AG04450 (cell line): Measurements from ENCODE around the gene DDX10. TPM values are rescaled to one million over a fixed set of nuclear protein-coding genes. Genes with fewer than 3 reads are reported as not detected.

Source experiments
- CTCF ChIA-PET: fragments of 300-600, 350-600 bp; formaldehyde crosslinking; extraction: SDS; loops from one replicate; lab custom pipeline; 2022; ENCODE audit warnings: antibody characterized with exemption, inconsistent platforms; lab: Charles Lee
- POLR2A ChIA-PET: fragments of 350-600 bp; formaldehyde crosslinking; extraction: SDS; loops from one replicate; lab custom pipeline; 2021; ENCODE audit warnings: antibody characterized with exemption, inconsistent platforms; lab: Yijun Ruan, JAX
- DNase-seq: peaks from one replicate; pipeline ENCODE4 v3.0.0-alpha.2; 2011; ENCODE audit warnings: low read depth, low spot score
- H3K27ac ChIP-seq: one replicate; pipeline ENCODE4 v1.5.1; 2012; ENCODE audit warnings: low read depth, low read length, control low read depth
- H3K27me3 ChIP-seq: one replicate; pipeline ENCODE4 v1.6.0; 2012; ENCODE audit warnings: low read length; ENCODE audit not compliant: control insufficient read depth, insufficient read depth
- H3K4me3 ChIP-seq: 2 replicates; pipeline ENCODE4 v1.5.1; 2011; ENCODE audit warnings: mild to moderate bottlenecking, low read depth, low read length, control low read depth
- H3K9me3 ChIP-seq: 2 replicates; pipeline ENCODE4 v1.5.1; 2012; ENCODE audit warnings: low read length; ENCODE audit not compliant: control insufficient read depth, insufficient read depth
- polyA plus RNA-seq: library from polyadenylated mRNA; depleted of rRNA; stranded (reverse); fragments of >200 nt; gene quantifications from 2 replicates; pipeline ENCODE4 v1.2.3, GENCODE V29; 2011
- TF ChIP-seq, protein P1 (sequence below): IDR thresholded peaks from 2 replicates; pipeline ENCODE4 v1.5.1; 2011; ENCODE audit warnings: low read depth, low read length, control low read depth, inconsistent platforms

DDX10 gene
- polyA plus RNA-seq, 1 experiment, result 27.1 TPM

- CTCF ChIA-PET, result interaction anchor here (0.6 to 2.5 kb wide), 84 partner anchors 9 to 1433 kb away, joined by 3 to 34 read pairs (median 3); partner anchors contain the start of gene DDX10
Observed at GRCh38 chr11:108697872-108698473, 33.1 kb downstream of the DDX10 start.

DNA sequence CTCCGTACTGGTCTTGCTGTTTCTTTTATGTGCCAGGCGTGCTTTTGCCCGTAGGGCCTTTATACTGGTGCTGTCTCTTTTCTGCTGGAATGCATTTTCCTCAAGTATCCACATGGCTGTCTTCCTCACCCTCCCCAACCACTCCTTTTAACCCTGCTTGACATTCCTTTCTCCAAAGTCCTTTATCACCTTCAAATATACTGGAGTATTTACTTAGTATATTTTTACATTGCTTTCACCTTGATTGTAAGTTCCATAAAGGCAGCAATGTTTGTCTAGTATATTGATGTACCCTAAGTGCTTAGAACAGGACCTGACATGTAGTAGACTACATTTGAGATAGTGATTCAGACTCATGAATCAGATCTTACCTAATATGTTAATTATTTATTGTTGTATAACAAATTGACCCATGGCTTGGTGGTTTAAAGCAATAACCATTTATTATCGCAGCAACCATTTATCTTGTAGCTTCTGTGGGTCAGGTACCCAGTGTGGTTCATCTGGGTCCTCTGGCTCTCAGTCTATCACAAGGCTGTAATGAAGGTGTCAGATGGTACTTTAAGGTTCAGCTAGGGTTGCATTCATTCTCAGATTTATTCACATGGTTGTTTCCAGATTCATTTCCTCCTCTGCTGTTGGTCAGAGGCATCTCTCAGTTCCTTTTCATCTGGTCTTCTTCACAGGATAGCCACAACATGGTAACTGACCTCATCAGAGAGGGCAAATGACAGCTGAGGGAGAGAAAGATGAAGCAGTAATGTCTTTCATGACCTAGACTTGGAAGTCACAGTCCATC, 34.2 kb downstream of the DDX10 start:
- H3K9me3 ChIP-seq, result no peaks in the 10 kb centered on the region
- TF ChIP-seq, protein P1, sequence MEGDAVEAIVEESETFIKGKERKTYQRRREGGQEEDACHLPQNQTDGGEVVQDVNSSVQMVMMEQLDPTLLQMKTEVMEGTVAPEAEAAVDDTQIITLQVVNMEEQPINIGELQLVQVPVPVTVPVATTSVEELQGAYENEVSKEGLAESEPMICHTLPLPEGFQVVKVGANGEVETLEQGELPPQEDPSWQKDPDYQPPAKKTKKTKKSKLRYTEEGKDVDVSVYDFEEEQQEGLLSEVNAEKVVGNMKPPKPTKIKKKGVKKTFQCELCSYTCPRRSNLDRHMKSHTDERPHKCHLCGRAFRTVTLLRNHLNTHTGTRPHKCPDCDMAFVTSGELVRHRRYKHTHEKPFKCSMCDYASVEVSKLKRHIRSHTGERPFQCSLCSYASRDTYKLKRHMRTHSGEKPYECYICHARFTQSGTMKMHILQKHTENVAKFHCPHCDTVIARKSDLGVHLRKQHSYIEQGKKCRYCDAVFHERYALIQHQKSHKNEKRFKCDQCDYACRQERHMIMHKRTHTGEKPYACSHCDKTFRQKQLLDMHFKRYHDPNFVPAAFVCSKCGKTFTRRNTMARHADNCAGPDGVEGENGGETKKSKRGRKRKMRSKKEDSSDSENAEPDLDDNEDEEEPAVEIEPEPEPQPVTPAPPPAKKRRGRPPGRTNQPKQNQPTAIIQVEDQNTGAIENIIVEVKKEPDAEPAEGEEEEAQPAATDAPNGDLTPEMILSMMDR, result no peak
- CTCF ChIA-PET, result interaction anchor here (0.7 to 2.5 kb wide), 30 partner anchors 9 to 1240 kb away, joined by 3 to 34 read pairs (median 4); partner anchors contain the start of gene DDX10
- no peaks in the 10 kb centered on the region for H3K27me3 ChIP-seq
- no peak overlapping the region for H3K27ac ChIP-seq
- no peak for DNase-seq
- POLR2A ChIA-PET, result no interaction called here
- no peak overlapping the region for H3K4me3 ChIP-seq

More at GRCh38 chr11:108697872-108698473, 33.1 kb downstream of the DDX10 start:
- POLR2A ChIA-PET, result no interaction called here
- TF ChIP-seq, protein P1, result peak; percentile 99
- DNase-seq, result peak; percentile 58
- Histone ChIP-seq H3K27ac (no peak overlapping the region), H3K27me3 (no peaks in the 10 kb centered on the region), H3K9me3 (no peaks in the 10 kb centered on the region), H3K4me3 (no peak overlapping the region)

DNA sequence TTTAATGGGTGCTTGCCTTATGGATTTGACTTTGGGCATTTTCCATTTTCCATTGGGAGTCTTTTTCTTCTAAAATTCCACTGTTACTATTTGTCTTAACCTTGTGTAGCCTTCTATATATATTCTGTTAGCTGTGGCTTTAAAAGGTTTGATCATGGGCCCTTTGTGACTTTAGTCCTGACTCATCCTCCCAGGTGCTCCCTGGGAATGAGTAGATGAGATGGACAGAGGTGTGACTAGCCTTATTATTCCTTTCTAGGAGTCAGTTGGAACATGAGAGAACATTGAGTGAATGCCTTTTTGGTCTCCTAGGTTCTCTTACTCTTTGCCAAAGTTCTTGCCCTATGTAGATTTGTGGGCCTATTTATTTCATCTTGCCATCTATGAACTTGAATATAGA, 39.0 kb downstream of the DDX10 start:
- Histone ChIP-seq H3K9me3 (peaks cover 3% of the 10 kb centered on the region; the same call in 1 of the 2 replicates), H3K27ac (no peak overlapping the region), H3K4me3 (no peak overlapping the region), H3K27me3 (no peaks in the 10 kb centered on the region)
- DNase-seq, result no peak
- TF ChIP-seq, protein P1, result no peak
- ChIA-PET POLR2A (no interaction called here), CTCF (no interaction called here)

DNA sequence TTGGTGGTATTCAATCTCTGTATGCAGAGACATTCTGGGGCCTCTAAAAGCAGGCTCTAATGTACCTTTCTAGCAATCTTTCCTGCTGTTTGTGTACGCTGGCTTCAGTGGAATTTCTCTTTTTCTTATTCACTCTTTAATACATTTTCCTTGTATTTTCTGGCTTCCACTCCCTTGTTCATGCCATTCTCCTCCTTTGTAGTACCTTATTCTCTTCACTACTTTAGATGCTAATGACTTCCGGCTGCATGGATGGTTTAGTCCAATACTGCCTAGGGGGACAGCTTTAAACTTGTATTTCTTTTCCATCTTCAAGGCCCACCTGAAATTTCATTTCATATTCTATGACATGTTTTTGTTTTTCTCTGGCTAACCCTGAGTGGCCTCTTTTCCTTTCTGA, 40.2 kb downstream of the DDX10 start:
- Histone ChIP-seq H3K4me3 (no peak overlapping the region), H3K27ac (no peak overlapping the region), H3K27me3 (no peaks in the 10 kb centered on the region), H3K9me3 (peaks cover 3% of the 10 kb centered on the region; the same call in 1 of the 2 replicates)
- ChIA-PET POLR2A (no interaction called here), CTCF (no interaction called here)
- TF ChIP-seq, protein P1, result no peak
- DNase-seq, result no peak

DNA sequence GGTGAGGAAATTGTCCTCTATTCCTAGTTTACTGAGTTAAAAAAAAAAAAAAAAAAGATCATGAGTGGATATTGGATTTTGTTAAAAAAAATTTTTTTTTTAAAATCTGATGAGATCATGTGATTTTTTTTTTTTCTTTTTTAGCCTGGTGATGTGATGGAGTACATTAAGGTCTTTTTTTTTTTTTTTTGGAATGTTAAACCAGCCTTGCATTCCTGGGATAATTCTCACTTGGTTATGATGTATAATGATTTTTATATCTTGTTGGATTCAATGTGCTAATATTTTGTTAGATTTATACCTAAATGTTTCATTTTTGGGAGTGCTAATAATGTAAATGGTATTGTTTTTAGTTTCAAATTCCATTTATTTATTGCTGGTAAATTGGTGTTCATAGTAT, 43.3 kb downstream of the DDX10 start:
- Histone ChIP-seq H3K27me3 (no peaks in the 10 kb centered on the region), H3K9me3 (peaks cover 9% of the 10 kb centered on the region; the same call in 1 of the 2 replicates), H3K4me3 (no peak overlapping the region), H3K27ac (no peak overlapping the region)
- ChIA-PET CTCF (interaction anchor here (1.5 kb wide), 1 partner anchor 10 kb away, joined by 4 read pairs; no protein-coding TSS in a partner anchor), POLR2A (no interaction called here)
- no peak for DNase-seq
- TF ChIP-seq, protein P1, result no peak
